ENCODE results near the gene CSTB. TPM values are rescaled to one million over a fixed set of nuclear protein-coding genes. Genes with fewer than 3 reads are reported as not detected.

The CSTB gene
- total RNA-seq, 6 donors from 2014 or later: 19.9 to 122 (median 51.3) TPM

GRCh38 chr21:43810505-43811261 is 34.6 kb upstream of the CSTB start:
- H3K4me1 ChIP-seq: peaks cover 24 to 35% (median 28%) of the 10 kb centered on the region in 4 donors
- no peaks in the 10 kb centered on the region for H3K27me3 ChIP-seq
- WGBS, 2 donors: 14 to 22% methylated on average over 16 to 17 of the region's 23 CpGs
- H3K27ac ChIP-seq: peak overlapping the region in 2 of 4 donors; percentile 49 to 53
- peaks cover 0 to 5% (median 0%) of the 10 kb centered on the region in 4 donors for H3K36me3 ChIP-seq
- H3K4me3 ChIP-seq: peak overlapping the region in 3 of 4 donors; percentile 16 to 43 (median 40)
- no peaks in the 10 kb centered on the region for H3K9me3 ChIP-seq
- peak; percentile 90 to 96 for DNase-seq
- TF ChIP-seq POLR2AphosphoS5 (IDR thresholded peaks at IDR 0.05) (no peak), POLR2A (IDR thresholded peaks at IDR 0.05) (peak in 1 of 4 donors; percentile 29)
- TF ChIP-seq, protein P1, sequence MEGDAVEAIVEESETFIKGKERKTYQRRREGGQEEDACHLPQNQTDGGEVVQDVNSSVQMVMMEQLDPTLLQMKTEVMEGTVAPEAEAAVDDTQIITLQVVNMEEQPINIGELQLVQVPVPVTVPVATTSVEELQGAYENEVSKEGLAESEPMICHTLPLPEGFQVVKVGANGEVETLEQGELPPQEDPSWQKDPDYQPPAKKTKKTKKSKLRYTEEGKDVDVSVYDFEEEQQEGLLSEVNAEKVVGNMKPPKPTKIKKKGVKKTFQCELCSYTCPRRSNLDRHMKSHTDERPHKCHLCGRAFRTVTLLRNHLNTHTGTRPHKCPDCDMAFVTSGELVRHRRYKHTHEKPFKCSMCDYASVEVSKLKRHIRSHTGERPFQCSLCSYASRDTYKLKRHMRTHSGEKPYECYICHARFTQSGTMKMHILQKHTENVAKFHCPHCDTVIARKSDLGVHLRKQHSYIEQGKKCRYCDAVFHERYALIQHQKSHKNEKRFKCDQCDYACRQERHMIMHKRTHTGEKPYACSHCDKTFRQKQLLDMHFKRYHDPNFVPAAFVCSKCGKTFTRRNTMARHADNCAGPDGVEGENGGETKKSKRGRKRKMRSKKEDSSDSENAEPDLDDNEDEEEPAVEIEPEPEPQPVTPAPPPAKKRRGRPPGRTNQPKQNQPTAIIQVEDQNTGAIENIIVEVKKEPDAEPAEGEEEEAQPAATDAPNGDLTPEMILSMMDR (IDR thresholded peaks at IDR 0.05): peak; percentile 97 to 99 (median 98)
- peak; percentile 90 to 93 for ATAC-seq (ENCODE audit: low FRiP score in 2 of 2)

DNA sequence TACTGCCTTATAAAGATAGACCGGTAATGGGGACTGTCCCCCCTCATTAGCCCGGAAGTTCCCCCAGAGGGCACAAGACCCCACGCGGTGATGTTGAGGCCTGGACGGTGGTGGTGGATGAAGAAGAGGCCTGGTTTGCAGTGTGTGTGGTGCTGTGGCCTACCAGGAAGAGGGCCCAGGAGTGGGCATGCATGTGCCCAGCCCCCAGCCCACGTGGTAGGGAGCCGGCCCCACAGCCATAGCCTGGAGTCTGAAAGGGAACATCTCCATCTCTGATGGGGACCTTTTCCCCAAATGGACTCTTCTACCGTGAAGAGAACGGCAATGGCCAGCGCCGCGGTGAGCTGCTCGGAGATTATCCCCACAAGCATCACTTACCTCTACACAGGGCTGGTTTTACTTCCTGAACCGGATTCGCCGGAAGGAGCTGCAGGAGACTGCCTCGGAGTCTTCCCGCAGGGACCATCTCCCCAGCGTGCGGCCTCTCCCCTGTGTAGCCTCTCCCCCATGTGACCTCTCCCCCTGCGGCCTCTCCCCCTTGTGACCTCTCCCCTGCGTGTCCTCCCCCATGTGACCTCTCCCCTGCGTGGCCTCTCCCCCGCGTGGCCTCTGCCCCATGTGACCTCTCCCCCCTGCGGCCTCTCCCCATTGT is 33.9 kb upstream of the CSTB start:
- TF ChIP-seq EP300 (IDR thresholded peaks at IDR 0.05) (no peak), POLR2AphosphoS5 (IDR thresholded peaks at IDR 0.05) (no peak), POLR2A (IDR thresholded peaks at IDR 0.05) (no peak)
- TF ChIP-seq, protein P1 (IDR thresholded peaks at IDR 0.05): no peak
- H3K4me3 ChIP-seq: no peak overlapping the region
- 74 to 85% methylated on average over 20 to 25 of the region's 26 CpGs for WGBS, 2 donors
- H3K36me3 ChIP-seq: peaks cover 0 to 5% (median 0%) of the 10 kb centered on the region in 4 donors
- no peak for ATAC-seq (ENCODE audit: low FRiP score in 2 of 2)
- no peak overlapping the region for H3K27ac ChIP-seq
- H3K4me1 ChIP-seq: peaks cover 24 to 36% (median 28%) of the 10 kb centered on the region in 4 donors
- no peaks in the 10 kb centered on the region for H3K9me3 ChIP-seq
- H3K27me3 ChIP-seq: no peaks in the 10 kb centered on the region
- peak in 1 of 2 donors; percentile 66 for DNase-seq

GRCh38 chr21:43809346-43809799 is 33.3 kb upstream of the CSTB start:
- Histone ChIP-seq H3K4me1 (peaks cover 24 to 36% (median 28%) of the 10 kb centered on the region in 4 donors), H3K27me3 (no peaks in the 10 kb centered on the region), H3K36me3 (peaks cover 0 to 5% (median 0%) of the 10 kb centered on the region in 4 donors), H3K4me3 (no peak overlapping the region), H3K9me3 (no peaks in the 10 kb centered on the region), H3K27ac (no peak overlapping the region)
- TF ChIP-seq, protein P1 (IDR thresholded peaks at IDR 0.05): no peak
- no peak for TF ChIP-seq POLR2AphosphoS5 (IDR thresholded peaks at IDR 0.05)
- TF ChIP-seq POLR2A (IDR thresholded peaks at IDR 0.05): no peak
- TF ChIP-seq EP300 (IDR thresholded peaks at IDR 0.05): no peak
- ATAC-seq (ENCODE audit: low FRiP score in 2 of 2) (no peak), DNase-seq (peak in 1 of 2 donors; percentile 50)
- 91 to 93% methylated on average over 14 to 16 of the region's 16 CpGs for WGBS, 2 donors

DNA sequence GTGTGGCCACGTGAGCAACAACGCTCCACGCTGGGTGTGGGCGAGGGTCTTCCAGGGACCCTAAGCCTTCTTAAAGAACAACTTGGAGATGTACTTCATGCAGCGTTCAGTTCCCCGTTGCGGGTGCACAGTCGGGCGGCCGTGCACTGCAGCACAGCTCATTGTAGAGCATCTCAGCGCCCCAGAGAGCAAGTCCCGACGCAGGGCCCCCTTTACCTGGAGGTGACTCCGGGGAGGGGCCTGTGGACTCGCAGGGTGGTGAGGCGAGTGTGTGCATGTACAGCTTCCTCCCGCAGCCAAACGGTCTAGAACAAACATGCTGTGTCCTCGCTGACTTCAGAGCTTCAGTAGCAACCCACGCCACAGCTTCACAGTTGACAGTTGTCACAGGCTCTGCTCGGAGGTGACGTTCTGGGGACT is 32.7 kb upstream of the CSTB start:
- Histone ChIP-seq H3K4me3 (no peak overlapping the region), H3K36me3 (peaks cover 0 to 8% (median 1%) of the 10 kb centered on the region in 4 donors), H3K4me1 (peaks cover 24 to 36% (median 28%) of the 10 kb centered on the region in 4 donors), H3K27me3 (no peaks in the 10 kb centered on the region), H3K27ac (no peak overlapping the region), H3K9me3 (no peaks in the 10 kb centered on the region)
- TF ChIP-seq EP300 (IDR thresholded peaks at IDR 0.05): no peak
- TF ChIP-seq, protein P1 (IDR thresholded peaks at IDR 0.05): no peak
- no peak for TF ChIP-seq POLR2A (IDR thresholded peaks at IDR 0.05)
- no peak for TF ChIP-seq POLR2AphosphoS5 (IDR thresholded peaks at IDR 0.05)
- no peak for ATAC-seq (ENCODE audit: low FRiP score in 2 of 2)
- WGBS, 2 donors: 78 to 88% methylated on average over 10 to 22 of the region's 22 CpGs
- DNase-seq: peak in 1 of 2 donors; percentile 73
